Occipital lobe (tissue), 2 donors: Measurements from ENCODE around the gene OLFM1. TPM values are rescaled to one million over a fixed set of nuclear protein-coding genes. Genes with fewer than 3 reads are reported as not detected.

ENCODE experiments used
- DNase-seq: peaks from one replicate; lab custom pipeline; 2025; lab: John Stamatoyannopoulos, UW
- total RNA-seq: library from RNA; depleted of rRNA; stranded (reverse); fragments of >200 nt; gene quantifications from one replicate; pipeline ENCODE4 v1.2.3, GENCODE V29; 2014

Gene OLFM1
- total RNA-seq, 1 donor from 2014 or later, result 77.8 TPM

DNA sequence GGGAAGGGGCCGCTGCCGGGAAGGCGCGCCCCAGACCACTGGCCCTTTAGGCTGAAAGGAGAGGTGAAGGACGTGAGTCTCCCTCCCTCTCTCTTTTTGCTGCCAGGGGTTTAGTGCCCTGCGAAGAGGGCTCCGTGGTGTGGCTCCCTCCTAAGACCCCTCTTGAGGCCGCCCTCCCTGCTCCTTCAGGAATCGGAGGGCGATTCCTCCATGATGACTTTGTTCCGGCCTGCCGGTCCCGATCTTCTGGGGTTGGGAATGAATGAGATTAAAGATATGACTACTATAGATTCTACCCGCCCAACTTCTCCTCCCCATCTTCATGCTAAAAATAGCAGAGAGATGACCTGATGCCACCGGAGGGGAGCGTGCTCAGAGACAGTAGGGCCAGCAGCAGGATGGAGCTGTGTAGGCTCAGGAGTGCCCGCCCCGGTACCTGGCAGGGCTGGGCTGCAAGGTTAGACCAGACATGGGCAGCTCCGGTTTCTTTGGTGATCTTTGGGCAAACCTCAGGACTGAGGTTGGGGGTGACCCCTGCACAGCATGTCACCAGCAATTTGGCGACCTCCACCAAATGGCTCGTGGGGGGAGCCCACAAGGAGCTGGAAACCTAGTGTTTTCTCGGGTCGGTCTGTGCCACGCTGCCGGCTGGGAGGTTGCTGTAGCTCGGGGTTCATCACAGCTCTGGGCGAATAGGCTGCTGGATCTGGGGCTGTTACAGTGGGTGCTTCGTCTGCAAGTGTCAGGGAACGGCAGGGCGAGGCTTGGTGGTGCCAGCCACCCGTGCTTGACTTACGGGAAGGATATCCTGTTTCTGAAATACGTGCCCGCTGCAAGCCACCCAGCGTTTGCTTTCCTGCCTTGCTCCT, 1.7 kb downstream of the OLFM1 start:
- DNase-seq, result no peak

GRCh38 chr9:135090081-135090480, 2.6 kb downstream of the OLFM1 start:
- no peak for DNase-seq

DNA sequence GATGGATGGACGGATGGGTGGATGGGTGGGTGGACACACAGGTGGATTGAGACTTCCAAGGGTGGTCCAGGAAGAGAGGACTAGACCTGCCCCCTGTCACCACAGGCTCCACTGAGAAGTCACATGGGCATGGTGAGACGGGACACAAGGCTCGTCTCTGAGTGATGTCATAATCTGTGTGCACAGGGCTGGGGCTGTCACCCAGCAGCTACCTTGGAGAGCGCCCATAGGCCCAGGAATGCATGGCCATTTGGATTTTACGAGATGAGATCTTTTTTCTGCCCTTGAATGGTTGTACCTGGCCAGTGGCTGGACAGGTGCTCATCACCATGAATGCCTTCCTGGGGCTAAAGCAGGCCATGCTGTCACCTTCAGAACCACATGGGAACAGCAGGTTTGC, 3.1 kb downstream of the OLFM1 start:
- no peak for DNase-seq

DNA sequence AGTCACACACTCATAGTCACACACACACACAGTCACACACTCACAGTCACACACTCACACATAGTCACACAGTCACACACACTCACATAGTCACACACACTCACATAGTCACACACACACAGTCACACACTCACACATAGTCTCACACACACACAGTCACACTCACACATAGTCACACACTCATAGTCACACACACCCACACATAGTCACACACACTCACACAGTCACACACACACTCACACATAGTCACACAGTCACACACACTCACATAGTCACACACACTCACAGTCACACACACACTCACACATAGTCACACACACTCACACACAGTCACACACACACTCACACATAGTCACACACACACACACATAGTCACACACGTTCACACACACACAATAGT, 4.1 kb downstream of the OLFM1 start:
- DNase-seq, result no peak

- DNase-seq, result no peak
These were observed 5.6 kb downstream of the OLFM1 start for GRCh38 chr9:135093111-135093510.

DNA sequence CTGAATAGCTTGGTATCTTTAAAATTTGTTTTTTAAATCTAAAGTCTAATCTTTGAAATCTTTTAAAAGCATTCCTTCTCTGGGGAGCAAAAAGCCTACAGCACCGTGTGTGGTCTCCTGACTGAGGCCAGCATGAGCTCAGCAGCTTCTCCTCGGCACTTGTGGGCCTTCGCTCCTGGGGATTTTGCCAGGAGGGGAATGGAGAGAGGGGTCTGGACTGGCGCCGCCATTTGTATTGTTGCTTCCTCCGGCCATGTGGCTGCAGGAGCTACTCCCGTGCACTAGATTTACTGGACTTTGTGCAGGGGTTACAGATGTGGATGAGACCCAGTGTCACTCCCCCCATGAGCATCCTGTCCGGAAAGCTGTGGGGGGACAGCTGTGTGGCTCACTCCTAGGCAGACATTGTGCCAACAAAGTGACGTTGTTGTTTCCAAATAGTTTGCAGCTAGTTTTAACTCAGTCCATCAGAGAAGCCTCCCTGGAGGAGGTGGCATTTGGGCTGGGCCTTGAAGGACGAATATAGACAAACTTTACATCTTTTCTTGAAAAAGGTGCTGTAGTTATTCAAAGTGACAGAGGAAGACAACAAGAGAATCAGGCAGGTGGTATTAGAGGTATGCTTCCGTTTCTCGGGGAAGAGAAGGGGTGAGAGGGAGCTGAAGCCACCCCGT, 6.6 kb downstream of the OLFM1 start:
- DNase-seq, result no peak

DNA sequence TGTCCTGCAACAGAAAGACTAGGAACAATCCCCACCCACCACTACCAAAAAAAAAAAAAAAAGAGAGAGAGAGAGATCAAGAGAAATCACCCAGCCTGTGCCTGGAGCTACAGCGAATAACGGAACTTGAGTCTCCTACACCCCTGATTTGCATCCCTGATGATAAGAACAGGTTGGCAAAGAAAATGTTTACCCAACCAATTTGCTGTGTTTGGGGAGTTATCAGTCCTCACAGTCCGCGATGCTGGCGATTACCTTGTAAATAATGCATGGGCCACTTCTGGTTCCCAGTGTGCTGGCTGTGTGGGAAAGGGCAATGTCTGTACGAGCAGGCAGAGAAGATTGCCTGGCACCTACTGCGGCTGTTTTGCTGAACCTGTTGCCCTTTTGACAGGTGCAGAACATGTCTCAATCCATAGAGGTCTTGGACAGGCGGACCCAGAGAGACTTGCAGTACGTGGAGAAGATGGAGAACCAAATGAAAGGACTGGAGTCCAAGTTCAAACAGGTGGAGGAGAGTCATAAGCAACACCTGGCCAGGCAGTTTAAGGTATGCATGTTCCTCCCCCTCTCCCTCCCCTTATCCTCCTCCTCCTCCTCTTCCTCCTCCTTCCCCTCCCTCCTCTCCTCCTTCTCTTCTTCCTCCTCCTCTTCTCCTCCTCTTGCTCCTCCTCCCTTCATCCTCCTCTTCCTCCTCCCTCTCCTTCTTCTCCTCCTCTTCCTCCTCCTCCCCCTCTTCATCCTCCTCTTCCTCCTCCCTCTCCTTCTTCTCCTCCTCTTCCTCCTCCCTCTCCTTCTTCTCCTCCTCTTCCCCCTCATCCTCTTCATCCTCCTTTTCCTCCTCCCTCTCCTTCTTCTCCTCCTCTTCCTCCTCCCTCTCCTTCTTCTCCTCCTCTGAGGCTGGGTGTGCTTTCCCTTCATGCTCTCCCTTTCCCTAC, 8.3 kb downstream of the OLFM1 start:
- DNase-seq, result no peak

DNA sequence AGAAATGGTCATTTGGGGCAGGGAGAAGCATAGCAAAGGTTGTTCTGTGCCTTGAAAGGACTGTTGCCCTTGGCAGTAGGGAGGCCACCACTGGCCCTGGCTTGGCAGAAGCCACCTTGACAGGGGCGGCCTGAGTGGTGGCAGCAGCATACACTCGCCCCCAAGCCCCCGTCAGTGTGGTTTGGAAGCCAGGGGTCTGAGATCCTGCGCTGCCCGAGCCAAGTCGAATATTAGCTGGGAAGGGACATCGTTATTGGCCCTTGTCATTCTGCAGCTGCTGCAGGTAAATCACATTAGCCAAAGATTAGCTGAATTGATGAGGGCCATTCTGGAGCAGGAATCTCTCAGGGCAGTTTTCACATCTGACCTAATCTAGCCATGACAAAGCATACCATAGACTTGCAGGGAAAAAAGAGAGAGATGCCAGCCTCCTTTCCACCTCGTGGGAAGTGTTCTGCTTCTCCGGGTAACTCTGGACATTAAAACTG, 9.0 kb downstream of the OLFM1 start:
- no peak for DNase-seq

DNA sequence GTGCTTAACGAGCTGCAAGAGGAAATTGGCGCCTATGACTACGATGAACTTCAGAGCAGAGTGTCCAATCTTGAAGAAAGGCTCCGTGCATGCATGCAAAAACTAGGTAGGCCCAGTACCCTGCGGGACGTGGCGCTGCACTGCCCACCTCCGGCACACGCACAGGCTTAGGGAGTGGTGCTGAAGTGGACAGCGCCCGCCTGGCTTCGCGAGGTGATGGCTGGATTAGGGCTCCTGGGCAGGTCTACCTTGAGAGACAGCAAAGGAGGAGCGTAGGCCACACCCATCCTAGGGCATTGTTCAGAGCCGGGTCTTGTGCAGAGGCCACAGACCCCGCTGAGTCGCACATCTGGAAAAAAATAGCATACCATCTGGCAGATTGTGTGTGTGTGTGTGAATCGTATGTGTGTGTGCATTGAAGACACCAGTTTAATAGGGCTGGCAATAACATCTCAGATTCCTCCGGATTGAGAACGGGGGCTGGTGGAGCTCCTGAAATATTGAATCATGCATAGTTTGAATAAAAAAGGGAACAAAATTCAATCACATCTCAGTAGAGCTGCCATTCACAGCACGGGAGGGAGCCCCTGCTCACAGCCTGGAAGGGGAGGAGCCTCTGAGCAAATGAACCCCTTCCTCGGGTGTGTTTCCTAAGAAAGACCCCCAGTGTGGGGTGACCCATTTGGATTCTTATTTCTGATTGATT, 11.1 kb downstream of the OLFM1 start:
- DNase-seq, result no peak

- no peak for DNase-seq
These were observed 12.1 kb downstream of the OLFM1 start for GRCh38 chr9:135099574-135099973.

GRCh38 chr9:135100241-135100681, 12.8 kb downstream of the OLFM1 start:
- peak; percentile 49 for DNase-seq

GRCh38 chr9:135100725-135101410, 13.4 kb downstream of the OLFM1 start:
- DNase-seq, result no peak

GRCh38 chr9:135101486-135101885, 14.0 kb downstream of the OLFM1 start:
- no peak for DNase-seq

- no peak for DNase-seq
These were observed 14.5 kb downstream of the OLFM1 start for GRCh38 chr9:135101926-135102325.

DNA sequence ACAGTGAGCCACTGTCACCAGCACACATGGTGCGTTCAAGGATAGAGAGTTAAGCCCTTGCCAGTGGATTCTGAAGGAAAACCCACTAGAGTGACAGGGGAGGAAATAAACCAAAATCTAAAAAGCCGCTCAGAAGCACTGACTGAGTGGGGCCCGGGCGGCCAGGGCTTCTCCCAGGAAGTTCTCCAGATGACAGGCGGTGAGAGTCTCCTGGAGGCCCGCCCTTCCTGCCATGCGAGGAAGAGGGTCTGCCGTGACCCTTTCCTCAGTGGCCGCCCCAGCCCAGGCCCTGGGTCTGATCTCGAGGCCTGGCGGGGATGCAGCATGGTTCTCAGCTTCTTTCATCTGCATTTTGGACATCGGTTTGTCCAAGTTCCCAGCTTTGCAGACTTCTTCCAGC, 14.9 kb downstream of the OLFM1 start:
- DNase-seq, result no peak

- peak; percentile 41 for DNase-seq
These were observed 15.6 kb downstream of the OLFM1 start for GRCh38 chr9:135103001-135103446.

- DNase-seq, result no peak
These were observed 16.6 kb downstream of the OLFM1 start for GRCh38 chr9:135103931-135104639.

GRCh38 chr9:135104761-135105160, 17.3 kb downstream of the OLFM1 start:
- DNase-seq, result no peak

- no peak for DNase-seq
These were observed 17.8 kb downstream of the OLFM1 start for GRCh38 chr9:135105211-135105745.
